Kidney (tissue), 14 donors: Measurements from ENCODE around the gene TLCD2. TPM values are rescaled to one million over a fixed set of nuclear protein-coding genes. Genes with fewer than 3 reads are reported as not detected.

Experiments used
- DNase-seq, 5 donors: peaks; one replicate each; pipeline ENCODE4 v3.0.0-alpha.2; 2013 to 2020
- FAIRE-seq: peaks from 2 replicates; lab custom pipeline; 2012; peaks lifted over from hg19 to GRCh38; lab: Jason Lieb, UNC
- H3K27ac ChIP-seq, 2 donors: one replicate each; pipeline ENCODE4 v1.7.0; 2013; ENCODE audit warnings: low read depth in 2 of 2, low read length in 2 of 2, inconsistent platforms in 1 of 2
- H3K27me3 ChIP-seq: one replicate; pipeline ENCODE4 v1.7.1; 2013; ENCODE audit warnings: low read length, inconsistent platforms; ENCODE audit not compliant: control insufficient read depth, insufficient read depth
- H3K36me3 ChIP-seq, 3 donors: one replicate each; pipeline versions ENCODE4 v1.7.0 to v1.7.1; 2013; ENCODE audit warnings: low read length in 3 of 3, control low read depth in 1 of 3, inconsistent platforms in 1 of 3; ENCODE audit not compliant: insufficient read depth in 3 of 3, control insufficient read depth in 2 of 3
- H3K4me1 ChIP-seq, 3 donors: one replicate each; pipeline versions ENCODE4 v1.7.0 to v1.7.1; 2013; ENCODE audit warnings: low read length in 3 of 3, inconsistent platforms in 1 of 3, low read depth in 1 of 3; ENCODE audit not compliant: control insufficient read depth in 2 of 3, insufficient read depth in 2 of 3
- H3K4me3 ChIP-seq, 3 donors: one replicate each; pipeline versions ENCODE4 v1.7.0 to v1.8.1; 2013; ENCODE audit warnings: low read length in 3 of 3, control low read depth in 1 of 3, inconsistent platforms in 1 of 3
- H3K9ac ChIP-seq, 3 donors: one replicate each; pipeline versions ENCODE4 v1.7.0 to v1.7.1; 2013; ENCODE audit warnings: low read length in 3 of 3, control low read depth in 1 of 3, inconsistent platforms in 1 of 3
- H3K9me3 ChIP-seq, 3 donors: one replicate each; pipeline versions ENCODE4 v1.7.0 to v1.7.1; 2013; ENCODE audit warnings: low read length in 3 of 3, control low read depth in 1 of 3, inconsistent platforms in 1 of 3; ENCODE audit not compliant: control insufficient read depth in 2 of 3, insufficient read depth in 1 of 3
- intact Hi-C: fragments of 100-400 bp; cut with DNase I; formaldehyde crosslinking; loops from one replicate; pipeline ENCODE4 v1.11.1; 2022
- polyA plus RNA-seq: library from polyadenylated mRNA; stranded (reverse); fragments of 350-450 nt; fragmentation: Illumina TruSeq; extraction: RNeasy Lipid Tissue Mini Kit (QIAGEN cat#74804); gene quantifications from one replicate; pipeline ENCODE4 v1.2.3, GENCODE V29; 2014; ENCODE audit warnings: low read depth, low replicate concordance; ENCODE audit not compliant: insufficient read depth
- total RNA-seq: library from RNA; stranded (reverse); fragmentation: NEBNext Ultra II Directional; extraction: Animal tissue kit (Norgen Biotek cat#: 25700); gene quantifications from one replicate; pipeline ENCODE4 v1.2.1, GENCODE V29; 2021
- TF ChIP-seq, protein P1 (sequence below): IDR thresholded peaks from 3 replicates; pipeline ENCODE4 v1.5.1; 2012; ENCODE audit warnings: mild to moderate bottlenecking, moderate library complexity, borderline replicate concordance; ENCODE audit not compliant: insufficient read depth; ENCODE audit errors: extremely low read depth
- donor health status: control.
- donor health status: control.
- donor health status: control.
- donor health status: control.
- donor health status: control.
- donor health status: DM: yes; HTN: yes; CAD: no.
- donor health status: Normal renal cell carcinoma (clear cell type).

The TLCD2 gene
- total and polyA plus RNA-seq, 2 donors from 2014 or later, result 1.3 to 6.2 TPM

- DNase-seq (peak in 3 of 5 donors; percentile 60 to 63 (median 61)), FAIRE-seq (no peak)
- no peak overlapping the region for H3K27ac ChIP-seq
- H3K4me1 ChIP-seq, result peaks cover 0 to 9% (median 0%) of the 10 kb centered on the region in 3 donors
- H3K4me3 ChIP-seq, result no peak overlapping the region
- no peak overlapping the region for H3K9ac ChIP-seq
- intact Hi-C loops, result no loop called here
- H3K9me3 ChIP-seq, result no peaks in the 10 kb centered on the region
- TF ChIP-seq, protein P1, sequence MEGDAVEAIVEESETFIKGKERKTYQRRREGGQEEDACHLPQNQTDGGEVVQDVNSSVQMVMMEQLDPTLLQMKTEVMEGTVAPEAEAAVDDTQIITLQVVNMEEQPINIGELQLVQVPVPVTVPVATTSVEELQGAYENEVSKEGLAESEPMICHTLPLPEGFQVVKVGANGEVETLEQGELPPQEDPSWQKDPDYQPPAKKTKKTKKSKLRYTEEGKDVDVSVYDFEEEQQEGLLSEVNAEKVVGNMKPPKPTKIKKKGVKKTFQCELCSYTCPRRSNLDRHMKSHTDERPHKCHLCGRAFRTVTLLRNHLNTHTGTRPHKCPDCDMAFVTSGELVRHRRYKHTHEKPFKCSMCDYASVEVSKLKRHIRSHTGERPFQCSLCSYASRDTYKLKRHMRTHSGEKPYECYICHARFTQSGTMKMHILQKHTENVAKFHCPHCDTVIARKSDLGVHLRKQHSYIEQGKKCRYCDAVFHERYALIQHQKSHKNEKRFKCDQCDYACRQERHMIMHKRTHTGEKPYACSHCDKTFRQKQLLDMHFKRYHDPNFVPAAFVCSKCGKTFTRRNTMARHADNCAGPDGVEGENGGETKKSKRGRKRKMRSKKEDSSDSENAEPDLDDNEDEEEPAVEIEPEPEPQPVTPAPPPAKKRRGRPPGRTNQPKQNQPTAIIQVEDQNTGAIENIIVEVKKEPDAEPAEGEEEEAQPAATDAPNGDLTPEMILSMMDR, result no peak
- H3K36me3 ChIP-seq, result no peaks in the 10 kb centered on the region
- no peaks in the 10 kb centered on the region for H3K27me3 ChIP-seq
These were observed 45.7 kb upstream of the TLCD2 start for GRCh38 chr17:1755827-1756262.

GRCh38 chr17:1755252-1755826 lies 45.2 kb upstream of the TLCD2 start:
- DNase-seq, result peak in 1 of 5 donors; percentile 23
- Histone ChIP-seq H3K36me3 (no peaks in the 10 kb centered on the region), H3K4me3 (no peak overlapping the region), H3K27me3 (no peaks in the 10 kb centered on the region), H3K9ac (no peak overlapping the region), H3K27ac (no peak overlapping the region), H3K9me3 (no peaks in the 10 kb centered on the region), H3K4me1 (peaks cover 0 to 9% (median 0%) of the 10 kb centered on the region in 3 donors)
- TF ChIP-seq, protein P1, result no peak
- intact Hi-C loops, result no loop called here
- no peak for FAIRE-seq

DNA sequence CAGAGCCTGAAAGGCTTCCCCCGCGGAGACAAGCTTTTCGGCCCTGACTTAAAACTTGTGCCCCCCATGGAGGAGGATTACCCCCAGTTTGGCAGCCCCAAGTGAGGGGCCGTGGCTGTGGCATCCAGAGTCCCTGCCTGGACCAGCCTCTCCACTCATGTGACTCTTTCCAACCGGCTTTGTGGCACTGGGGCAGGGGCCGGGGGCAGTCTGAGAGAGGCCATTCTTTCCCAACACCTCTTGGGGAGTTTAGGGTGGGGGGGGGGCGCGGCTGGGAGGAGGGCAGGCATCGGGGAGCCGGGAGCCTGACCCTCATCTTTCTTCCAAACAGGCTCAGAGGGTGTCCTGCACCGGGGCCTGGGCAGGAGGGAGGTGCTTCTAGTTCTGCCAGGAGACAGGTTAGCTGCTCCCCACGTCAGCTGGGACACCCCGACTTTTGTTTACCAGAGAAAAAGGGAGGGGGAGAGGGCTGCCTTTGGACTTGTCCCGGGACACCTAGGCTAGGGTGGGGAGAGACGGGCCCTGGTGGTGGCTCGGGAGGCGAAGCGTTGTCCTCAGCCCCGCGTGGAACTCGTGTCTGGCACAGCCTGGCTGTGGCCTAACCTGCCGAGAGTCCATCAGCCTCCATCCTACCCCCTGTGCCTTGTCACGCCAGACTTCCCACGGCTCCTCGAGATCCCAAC lies 44.4 kb upstream of the TLCD2 start:
- intact Hi-C loops, result no loop called here
- Histone ChIP-seq H3K4me3 (no peak overlapping the region), H3K27me3 (no peaks in the 10 kb centered on the region), H3K9ac (no peak overlapping the region), H3K9me3 (no peaks in the 10 kb centered on the region), H3K36me3 (no peaks in the 10 kb centered on the region), H3K4me1 (peaks cover 0 to 9% (median 0%) of the 10 kb centered on the region in 3 donors), H3K27ac (no peak overlapping the region)
- TF ChIP-seq, protein P1, result no peak
- no peak for FAIRE-seq
- DNase-seq, result no peak
